ENCODE data around the gene CCDC73.

DNA sequence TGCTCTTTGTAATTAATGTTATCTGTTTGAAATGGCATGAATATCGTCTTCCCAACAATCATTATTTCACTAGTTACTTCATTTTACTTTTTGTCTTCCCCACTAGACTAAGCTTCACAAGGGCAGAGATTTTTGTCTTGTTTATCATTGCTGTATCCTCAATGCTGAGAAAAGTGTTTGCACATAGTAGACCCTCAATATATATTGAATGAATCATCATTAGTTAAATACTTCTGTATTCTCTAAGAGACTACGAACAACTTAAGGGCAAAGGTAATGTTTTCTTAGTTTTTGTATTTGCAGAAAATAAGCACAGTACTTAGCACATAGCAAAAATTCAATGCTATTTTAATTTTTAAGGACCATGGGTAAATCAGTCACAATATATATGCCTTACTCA lies 95.9 kb downstream of the CCDC73 start:
- TF ChIP-seq, protein P1, sequence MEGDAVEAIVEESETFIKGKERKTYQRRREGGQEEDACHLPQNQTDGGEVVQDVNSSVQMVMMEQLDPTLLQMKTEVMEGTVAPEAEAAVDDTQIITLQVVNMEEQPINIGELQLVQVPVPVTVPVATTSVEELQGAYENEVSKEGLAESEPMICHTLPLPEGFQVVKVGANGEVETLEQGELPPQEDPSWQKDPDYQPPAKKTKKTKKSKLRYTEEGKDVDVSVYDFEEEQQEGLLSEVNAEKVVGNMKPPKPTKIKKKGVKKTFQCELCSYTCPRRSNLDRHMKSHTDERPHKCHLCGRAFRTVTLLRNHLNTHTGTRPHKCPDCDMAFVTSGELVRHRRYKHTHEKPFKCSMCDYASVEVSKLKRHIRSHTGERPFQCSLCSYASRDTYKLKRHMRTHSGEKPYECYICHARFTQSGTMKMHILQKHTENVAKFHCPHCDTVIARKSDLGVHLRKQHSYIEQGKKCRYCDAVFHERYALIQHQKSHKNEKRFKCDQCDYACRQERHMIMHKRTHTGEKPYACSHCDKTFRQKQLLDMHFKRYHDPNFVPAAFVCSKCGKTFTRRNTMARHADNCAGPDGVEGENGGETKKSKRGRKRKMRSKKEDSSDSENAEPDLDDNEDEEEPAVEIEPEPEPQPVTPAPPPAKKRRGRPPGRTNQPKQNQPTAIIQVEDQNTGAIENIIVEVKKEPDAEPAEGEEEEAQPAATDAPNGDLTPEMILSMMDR (IDR thresholded peaks at IDR 0.05; ENCODE audit: low read depth, low read length, missing input control) = no peak
- no peak for TF ChIP-seq RAD21 (IDR thresholded peaks at IDR 0.05)
- TF ChIP-seq YY1 (IDR thresholded peaks at IDR 0.05) = no peak
- TF ChIP-seq, protein P2, sequence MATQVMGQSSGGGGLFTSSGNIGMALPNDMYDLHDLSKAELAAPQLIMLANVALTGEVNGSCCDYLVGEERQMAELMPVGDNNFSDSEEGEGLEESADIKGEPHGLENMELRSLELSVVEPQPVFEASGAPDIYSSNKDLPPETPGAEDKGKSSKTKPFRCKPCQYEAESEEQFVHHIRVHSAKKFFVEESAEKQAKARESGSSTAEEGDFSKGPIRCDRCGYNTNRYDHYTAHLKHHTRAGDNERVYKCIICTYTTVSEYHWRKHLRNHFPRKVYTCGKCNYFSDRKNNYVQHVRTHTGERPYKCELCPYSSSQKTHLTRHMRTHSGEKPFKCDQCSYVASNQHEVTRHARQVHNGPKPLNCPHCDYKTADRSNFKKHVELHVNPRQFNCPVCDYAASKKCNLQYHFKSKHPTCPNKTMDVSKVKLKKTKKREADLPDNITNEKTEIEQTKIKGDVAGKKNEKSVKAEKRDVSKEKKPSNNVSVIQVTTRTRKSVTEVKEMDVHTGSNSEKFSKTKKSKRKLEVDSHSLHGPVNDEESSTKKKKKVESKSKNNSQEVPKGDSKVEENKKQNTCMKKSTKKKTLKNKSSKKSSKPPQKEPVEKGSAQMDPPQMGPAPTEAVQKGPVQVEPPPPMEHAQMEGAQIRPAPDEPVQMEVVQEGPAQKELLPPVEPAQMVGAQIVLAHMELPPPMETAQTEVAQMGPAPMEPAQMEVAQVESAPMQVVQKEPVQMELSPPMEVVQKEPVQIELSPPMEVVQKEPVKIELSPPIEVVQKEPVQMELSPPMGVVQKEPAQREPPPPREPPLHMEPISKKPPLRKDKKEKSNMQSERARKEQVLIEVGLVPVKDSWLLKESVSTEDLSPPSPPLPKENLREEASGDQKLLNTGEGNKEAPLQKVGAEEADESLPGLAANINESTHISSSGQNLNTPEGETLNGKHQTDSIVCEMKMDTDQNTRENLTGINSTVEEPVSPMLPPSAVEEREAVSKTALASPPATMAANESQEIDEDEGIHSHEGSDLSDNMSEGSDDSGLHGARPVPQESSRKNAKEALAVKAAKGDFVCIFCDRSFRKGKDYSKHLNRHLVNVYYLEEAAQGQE (IDR thresholded peaks at IDR 0.05) = no peak
- no peak for TF ChIP-seq EGR1 (IDR thresholded peaks at IDR 0.05; ENCODE audit: low read depth in 2 of 2)
- no peak for TF ChIP-seq GABPA (IDR thresholded peaks at IDR 0.05 in 1 of 2, conservative IDR thresholded peaks at IDR 0.05 in 1 of 2)
- TF ChIP-seq, protein P3, sequence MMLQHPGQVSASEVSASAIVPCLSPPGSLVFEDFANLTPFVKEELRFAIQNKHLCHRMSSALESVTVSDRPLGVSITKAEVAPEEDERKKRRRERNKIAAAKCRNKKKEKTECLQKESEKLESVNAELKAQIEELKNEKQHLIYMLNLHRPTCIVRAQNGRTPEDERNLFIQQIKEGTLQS (IDR thresholded peaks at IDR 0.05) = no peak
- no peak for TF ChIP-seq TAF1 (conservative IDR thresholded peaks at IDR 0.05)
- no peak for TF ChIP-seq HNF4G (IDR thresholded peaks at IDR 0.05)
- TF ChIP-seq, protein P4, sequence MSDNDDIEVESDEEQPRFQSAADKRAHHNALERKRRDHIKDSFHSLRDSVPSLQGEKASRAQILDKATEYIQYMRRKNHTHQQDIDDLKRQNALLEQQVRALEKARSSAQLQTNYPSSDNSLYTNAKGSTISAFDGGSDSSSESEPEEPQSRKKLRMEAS (IDR thresholded peaks at IDR 0.05) = no peak
- TF ChIP-seq SP1 (IDR thresholded peaks at IDR 0.05) = no peak
- TF ChIP-seq, protein P5, sequence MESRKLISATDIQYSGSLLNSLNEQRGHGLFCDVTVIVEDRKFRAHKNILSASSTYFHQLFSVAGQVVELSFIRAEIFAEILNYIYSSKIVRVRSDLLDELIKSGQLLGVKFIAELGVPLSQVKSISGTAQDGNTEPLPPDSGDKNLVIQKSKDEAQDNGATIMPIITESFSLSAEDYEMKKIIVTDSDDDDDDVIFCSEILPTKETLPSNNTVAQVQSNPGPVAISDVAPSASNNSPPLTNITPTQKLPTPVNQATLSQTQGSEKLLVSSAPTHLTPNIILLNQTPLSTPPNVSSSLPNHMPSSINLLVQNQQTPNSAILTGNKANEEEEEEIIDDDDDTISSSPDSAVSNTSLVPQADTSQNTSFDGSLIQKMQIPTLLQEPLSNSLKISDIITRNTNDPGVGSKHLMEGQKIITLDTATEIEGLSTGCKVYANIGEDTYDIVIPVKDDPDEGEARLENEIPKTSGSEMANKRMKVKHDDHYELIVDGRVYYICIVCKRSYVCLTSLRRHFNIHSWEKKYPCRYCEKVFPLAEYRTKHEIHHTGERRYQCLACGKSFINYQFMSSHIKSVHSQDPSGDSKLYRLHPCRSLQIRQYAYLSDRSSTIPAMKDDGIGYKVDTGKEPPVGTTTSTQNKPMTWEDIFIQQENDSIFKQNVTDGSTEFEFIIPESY (IDR thresholded peaks at IDR 0.05) = no peak
- no peak for TF ChIP-seq NR2F2 (IDR thresholded peaks at IDR 0.05)
